MCF 10A (cell line): ENCODE measurements around the gene ACAP2. TPM values are rescaled to one million over a fixed set of nuclear protein-coding genes. Genes with fewer than 3 reads are reported as not detected.

Experiments used
- BruUV-seq: library from RNA; stranded (reverse); fragments of 400-500 nt; replicated peaks from 2 replicates; lab custom pipeline; 2021; lab: Mats Ljungman, UMichigan
- CTCF ChIA-PET: fragments of 300-600 bp; sonication (Branson Sonifier 250); formaldehyde crosslinking; extraction: SDS; loops from one replicate; lab custom pipeline; 2021; ENCODE audit warnings: antibody characterized with exemption, inconsistent platforms; lab: Yijun Ruan, JAX
- POLR2A ChIA-PET: fragments of 300-600, 350-650 bp; sonication (Branson Sonifier 250); formaldehyde crosslinking; extraction: SDS; loops from one replicate; lab custom pipeline; 2020; ENCODE audit warnings: antibody characterized with exemption, inconsistent platforms; lab: Yijun Ruan, JAX
- DNase-seq: peaks from one replicate; pipeline ENCODE4 v3.0.0-alpha.2; 2018; ENCODE audit not compliant: unreplicated experiment
- H3K27ac Mint-ChIP-seq: one replicate; pipeline ENCODE4 v1.8.0; 2022; ENCODE audit warnings: mild to moderate bottlenecking, low read depth, mixed read lengths; ENCODE audit not compliant: unreplicated experiment
- H3K27me3 Mint-ChIP-seq: one replicate; pipeline ENCODE4 v1.8.0; 2022; ENCODE audit warnings: mixed read lengths; ENCODE audit not compliant: insufficient read depth, unreplicated experiment
- H3K36me3 Mint-ChIP-seq: one replicate; pipeline ENCODE4 v1.8.0; 2022; ENCODE audit warnings: mild to moderate bottlenecking, moderate library complexity, mixed read lengths; ENCODE audit not compliant: insufficient read depth, unreplicated experiment
- H3K4me1 Mint-ChIP-seq: one replicate; pipeline ENCODE4 v1.8.0; 2022; ENCODE audit warnings: mixed read lengths; ENCODE audit not compliant: insufficient read depth, unreplicated experiment
- H3K4me3 Mint-ChIP-seq: one replicate; pipeline ENCODE4 v1.8.0; 2022; ENCODE audit warnings: mild to moderate bottlenecking, moderate library complexity, mixed read lengths; ENCODE audit not compliant: unreplicated experiment
- H3K9me3 Mint-ChIP-seq: one replicate; pipeline ENCODE4 v1.8.0; 2022; ENCODE audit warnings: mixed read lengths; ENCODE audit not compliant: unreplicated experiment
- intact Hi-C: fragments of 100-400 bp; cut with micrococcal nuclease; formaldehyde crosslinking; loops from 2 replicates; pipeline ENCODE4 v1.14.1; 2022
- total RNA-seq: library from RNA; stranded (reverse); gene quantifications from 2 replicates; pipeline ENCODE4 v1.2.3, GENCODE V29; 2022
- TF ChIP-seq, protein P1 (sequence below): fragments of 200-600 bp; IDR thresholded peaks from one replicate; pipeline ENCODE4 v1.8.0; 2022; ENCODE audit warnings: antibody characterized with exemption, mild to moderate bottlenecking; ENCODE audit not compliant: unreplicated experiment

The ACAP2 gene
- total RNA-seq, 1 experiment from 2014 or later = 53.2 TPM

DNA sequence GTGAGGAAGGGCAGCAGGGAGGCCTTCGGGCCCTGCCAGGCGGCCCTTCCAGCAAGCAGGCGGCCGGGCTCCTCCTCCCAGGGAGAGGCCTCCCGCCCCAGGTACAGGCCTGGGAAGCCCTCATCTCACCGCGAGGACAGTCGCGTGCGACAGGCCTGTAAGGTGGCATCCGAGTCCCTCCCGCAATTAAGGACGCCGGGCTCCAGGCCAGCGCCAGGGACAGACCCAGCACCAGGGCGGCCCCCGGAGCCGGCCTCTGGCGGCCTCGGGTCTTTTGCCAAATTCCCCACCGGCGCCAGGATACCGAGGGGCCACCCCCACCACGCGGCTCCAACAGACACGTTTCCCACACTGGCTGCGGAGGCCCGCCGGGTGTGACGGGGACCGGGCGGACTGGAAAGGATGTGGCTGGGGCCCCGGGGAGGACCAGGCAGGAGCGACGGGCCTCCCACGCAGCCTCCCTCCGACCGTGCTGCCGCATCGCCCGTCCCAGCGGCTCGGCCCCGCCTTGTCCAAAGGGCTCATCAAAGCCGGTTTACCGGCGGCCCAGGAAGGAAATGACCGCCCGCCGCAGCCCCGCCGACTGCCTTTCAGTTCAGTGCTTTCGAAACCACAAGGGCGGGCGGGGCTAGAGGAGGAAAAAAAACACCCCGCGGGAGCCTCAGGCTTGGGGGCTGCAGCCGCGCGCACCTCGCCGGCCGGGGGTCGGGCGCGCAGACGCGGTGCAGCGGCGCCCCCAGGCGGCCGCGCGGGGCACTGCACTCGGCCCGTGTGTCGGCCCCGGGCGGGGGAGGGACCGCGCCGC is 183.1 kb downstream of the ACAP2 start:
- Mint-ChIP-seq H3K4me3 (peak overlapping the region; percentile 67), H3K9me3 (no peaks in the 10 kb centered on the region), H3K27me3 (no peaks in the 10 kb centered on the region), H3K27ac (no peak overlapping the region), H3K4me1 (peaks cover 11% of the 10 kb centered on the region), H3K36me3 (no peaks in the 10 kb centered on the region)
- POLR2A ChIA-PET = interaction anchor here (0.7 to 2.9 kb wide), 9 partner anchors 85 to 588 kb away, joined by 3 to 14 read pairs (median 4); partner anchors contain the start of genes FAM43A and LSG1
- CTCF ChIA-PET = interaction anchor here (1.0 to 3.7 kb wide), 7 partner anchors 10 to 588 kb away, joined by 4 to 41 read pairs (median 11); partner anchors contain the start of gene LSG1
- BruUV-seq = TSS peak; percentile 68
- intact Hi-C loops = loop anchor here (1.0 to 5.0 kb wide), 3 partner anchors 257 to 588 kb away; no protein-coding TSS in a partner anchor
- TF ChIP-seq, protein P1, sequence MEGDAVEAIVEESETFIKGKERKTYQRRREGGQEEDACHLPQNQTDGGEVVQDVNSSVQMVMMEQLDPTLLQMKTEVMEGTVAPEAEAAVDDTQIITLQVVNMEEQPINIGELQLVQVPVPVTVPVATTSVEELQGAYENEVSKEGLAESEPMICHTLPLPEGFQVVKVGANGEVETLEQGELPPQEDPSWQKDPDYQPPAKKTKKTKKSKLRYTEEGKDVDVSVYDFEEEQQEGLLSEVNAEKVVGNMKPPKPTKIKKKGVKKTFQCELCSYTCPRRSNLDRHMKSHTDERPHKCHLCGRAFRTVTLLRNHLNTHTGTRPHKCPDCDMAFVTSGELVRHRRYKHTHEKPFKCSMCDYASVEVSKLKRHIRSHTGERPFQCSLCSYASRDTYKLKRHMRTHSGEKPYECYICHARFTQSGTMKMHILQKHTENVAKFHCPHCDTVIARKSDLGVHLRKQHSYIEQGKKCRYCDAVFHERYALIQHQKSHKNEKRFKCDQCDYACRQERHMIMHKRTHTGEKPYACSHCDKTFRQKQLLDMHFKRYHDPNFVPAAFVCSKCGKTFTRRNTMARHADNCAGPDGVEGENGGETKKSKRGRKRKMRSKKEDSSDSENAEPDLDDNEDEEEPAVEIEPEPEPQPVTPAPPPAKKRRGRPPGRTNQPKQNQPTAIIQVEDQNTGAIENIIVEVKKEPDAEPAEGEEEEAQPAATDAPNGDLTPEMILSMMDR = peak; percentile 86
- peak; percentile 94 for DNase-seq

DNA sequence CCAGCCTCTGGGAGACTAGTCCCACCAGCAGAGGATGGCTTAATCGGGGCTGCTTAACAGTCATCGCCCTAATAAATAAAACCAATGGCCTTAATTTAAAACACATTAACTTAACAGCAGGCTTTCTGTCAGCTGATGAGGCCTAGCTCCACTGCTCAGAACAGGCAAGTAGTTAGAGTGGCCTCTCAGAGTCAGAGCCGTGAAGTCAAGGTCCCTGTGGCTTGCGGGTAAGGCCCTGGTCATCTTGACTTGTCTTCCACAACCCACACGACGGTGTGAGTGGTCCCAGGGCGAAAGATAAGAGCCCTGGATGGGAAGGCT is 183.7 kb downstream of the ACAP2 start:
- BruUV-seq = no TSS peak
- Mint-ChIP-seq H3K4me1 (peaks cover 5% of the 10 kb centered on the region), H3K4me3 (peak overlapping the region; percentile 67), H3K36me3 (no peaks in the 10 kb centered on the region), H3K9me3 (no peaks in the 10 kb centered on the region), H3K27ac (no peak overlapping the region), H3K27me3 (no peaks in the 10 kb centered on the region)
- POLR2A ChIA-PET = interaction anchor here (0.6 to 2.0 kb wide), 9 partner anchors 11 to 587 kb away, joined by 3 to 10 read pairs (median 4); partner anchors contain the start of genes FAM43A and LSG1
- CTCF ChIA-PET = interaction anchor here (0.7 to 2.2 kb wide), 7 partner anchors 9 to 590 kb away, joined by 3 to 17 read pairs (median 4); partner anchors contain the start of gene LSG1
- no peak for DNase-seq
- intact Hi-C loops = no loop called here
- TF ChIP-seq, protein P1 = no peak

DNA sequence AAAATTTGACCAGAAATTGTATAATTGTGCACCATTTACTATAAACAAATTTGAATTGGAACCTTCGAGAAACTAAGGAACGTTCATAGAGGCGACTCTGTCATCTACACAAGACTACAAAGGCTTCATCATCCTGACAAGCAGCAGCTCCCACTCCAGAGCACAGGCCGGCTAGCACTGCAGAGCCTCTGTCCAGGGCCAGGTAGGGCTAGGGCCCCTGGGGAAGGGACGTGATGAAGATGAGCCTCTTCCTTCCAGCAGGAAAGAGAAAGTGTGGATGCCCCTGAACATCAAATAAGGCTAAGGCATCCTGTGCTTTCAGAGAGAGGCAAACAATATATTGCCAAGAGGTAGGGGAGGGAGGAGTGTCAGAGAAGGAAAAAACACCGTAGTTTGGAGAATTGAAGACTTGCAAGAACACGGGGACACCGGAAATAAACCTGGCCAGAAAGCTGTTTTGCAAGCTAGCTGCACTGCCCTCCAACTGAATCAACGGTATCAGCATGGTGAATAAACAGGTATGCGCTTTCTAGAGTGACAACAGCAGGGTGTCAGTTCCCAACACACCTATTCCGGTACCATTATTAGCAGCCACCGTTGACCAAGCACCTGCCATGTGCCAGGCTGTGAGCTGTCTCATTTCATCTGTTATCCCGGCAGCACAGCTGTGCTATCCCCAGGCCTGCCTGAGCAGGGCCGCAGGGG is 184.2 kb downstream of the ACAP2 start:
- DNase-seq = no peak
- BruUV-seq = no TSS peak
- Mint-ChIP-seq H3K9me3 (no peaks in the 10 kb centered on the region), H3K4me1 (peaks cover 4% of the 10 kb centered on the region), H3K27me3 (no peaks in the 10 kb centered on the region), H3K4me3 (no peak overlapping the region), H3K27ac (no peak overlapping the region), H3K36me3 (no peaks in the 10 kb centered on the region)
- TF ChIP-seq, protein P1 = no peak
- intact Hi-C loops = no loop called here
- CTCF ChIA-PET = interaction anchor here (0.7 to 2.2 kb wide), 9 partner anchors 9 to 590 kb away, joined by 3 to 17 read pairs (median 3); partner anchors contain the start of gene LSG1
- POLR2A ChIA-PET = interaction anchor here (0.6 to 2.0 kb wide), 9 partner anchors 11 to 586 kb away, joined by 3 to 10 read pairs (median 4); partner anchors contain the start of genes FAM43A and LSG1
